H9 (cell line): ENCODE measurements around the gene FRAS1. TPM values are rescaled to one million over a fixed set of nuclear protein-coding genes. Genes with fewer than 3 reads are reported as not detected.

ENCODE experiments used
- DNase-seq: peaks from one replicate; pipeline ENCODE4 v3.0.0-alpha.2; 2017
- H2AFZ ChIP-seq: one replicate; pipeline ENCODE4 v1.6.1; 2013; ENCODE audit warnings: mild to moderate bottlenecking, low read length, control low read depth, moderate library complexity
- H2AK5ac ChIP-seq: 2 replicates; pipeline ENCODE4 v1.6.1; 2013; ENCODE audit warnings: low read length, control low read depth, mixed read lengths; ENCODE audit not compliant: insufficient read length
- H2BK120ac ChIP-seq: one replicate; pipeline ENCODE4 v1.6.1; 2013; ENCODE audit warnings: low read depth, mild to moderate bottlenecking, low read length, control low read depth, inconsistent platforms; ENCODE audit not compliant: poor library complexity, severe bottlenecking
- H2BK12ac ChIP-seq: 2 replicates; pipeline ENCODE4 v1.6.1; 2013; ENCODE audit warnings: low read length, control low read depth, mixed read lengths, low read depth; ENCODE audit not compliant: insufficient read length
- H2BK15ac ChIP-seq: 2 replicates; pipeline ENCODE4 v1.6.1; 2013; ENCODE audit warnings: low read depth, low read length, control low read depth
- H2BK20ac ChIP-seq: one replicate; pipeline ENCODE4 v1.6.1; 2013; ENCODE audit warnings: low read depth, mild to moderate bottlenecking, low read length, control low read depth, inconsistent platforms; ENCODE audit not compliant: poor library complexity, severe bottlenecking
- H2BK5ac ChIP-seq: 2 replicates; pipeline ENCODE4 v1.6.1; 2013; ENCODE audit warnings: low read length, control low read depth, mixed read lengths; ENCODE audit not compliant: insufficient read length
- H3K14ac ChIP-seq: 2 replicates; pipeline ENCODE4 v1.6.1; 2013; ENCODE audit warnings: low read length, control low read depth; ENCODE audit not compliant: insufficient read depth
- H3K18ac ChIP-seq: 2 replicates; pipeline ENCODE4 v1.6.1; 2013; ENCODE audit warnings: low read depth, mild to moderate bottlenecking, mixed read lengths, low read length, control low read depth; ENCODE audit not compliant: insufficient read length
- H3K23ac ChIP-seq: 2 replicates; pipeline ENCODE4 v1.6.1; 2013; ENCODE audit warnings: low read length, control low read depth, mixed read lengths, low read depth; ENCODE audit not compliant: insufficient read length
- H3K23me2 ChIP-seq: 2 replicates; pipeline ENCODE4 v1.6.1; 2013; ENCODE audit warnings: low read depth, mild to moderate bottlenecking, mixed read lengths, low read length, control low read depth; ENCODE audit not compliant: insufficient read length, poor library complexity, severe bottlenecking
- H3K27ac ChIP-seq: 2 replicates; pipeline ENCODE4 v1.5.1; 2013; ENCODE audit warnings: low read length, control low read depth, mixed read lengths, low read depth; ENCODE audit not compliant: insufficient read length
- H3K27me3 ChIP-seq: 2 replicates; pipeline ENCODE4 v1.6.1; 2013; ENCODE audit warnings: low read length, control low read depth, inconsistent platforms; ENCODE audit not compliant: insufficient read depth
- H3K4ac ChIP-seq: 2 replicates; pipeline ENCODE4 v1.6.1; 2013; ENCODE audit warnings: low read depth, mild to moderate bottlenecking, control low read depth, inconsistent platforms, low read length, moderate library complexity
- H3K4me1 ChIP-seq: 2 replicates; pipeline ENCODE4 v1.6.1; 2013; ENCODE audit warnings: low read length, control low read depth, inconsistent platforms; ENCODE audit not compliant: insufficient read depth
- H3K4me2 ChIP-seq: 2 replicates; pipeline ENCODE4 v1.6.1; 2013; ENCODE audit warnings: low read length, control low read depth, mixed read lengths; ENCODE audit not compliant: insufficient read length, insufficient read depth
- H3K56ac ChIP-seq: 2 replicates; pipeline ENCODE4 v1.6.1; 2013; ENCODE audit warnings: low read depth, mild to moderate bottlenecking, mixed read lengths, low read length, control low read depth; ENCODE audit not compliant: insufficient read length
- H3K79me1 ChIP-seq: 2 replicates; pipeline ENCODE4 v1.6.1; 2013; ENCODE audit warnings: low read depth, mild to moderate bottlenecking, moderate library complexity, low read length, control low read depth, inconsistent platforms; ENCODE audit not compliant: insufficient read depth, poor library complexity, severe bottlenecking
- H3K79me2 ChIP-seq: 2 replicates; pipeline ENCODE4 v1.6.1; 2013; ENCODE audit warnings: low read length, control low read depth, inconsistent platforms; ENCODE audit not compliant: insufficient read depth
- H3K9ac ChIP-seq: 2 replicates; pipeline ENCODE4 v1.6.1; 2013; ENCODE audit warnings: low read length, control low read depth, mixed read lengths; ENCODE audit not compliant: insufficient read length; ENCODE audit errors: extremely low read depth
- H3K9me3 ChIP-seq: one replicate; pipeline ENCODE4 v1.6.1; 2013; ENCODE audit warnings: low read depth, low read length, inconsistent platforms; ENCODE audit not compliant: control insufficient read depth
- H3T11ph ChIP-seq: one replicate; pipeline ENCODE4 v1.6.1; 2013; ENCODE audit warnings: mild to moderate bottlenecking, low read length, control low read depth, inconsistent platforms
- H4K20me1 ChIP-seq: one replicate; pipeline ENCODE4 v1.6.1; 2013; ENCODE audit not compliant: control insufficient read depth, insufficient read length, insufficient read depth
- H4K5ac ChIP-seq: 2 replicates; pipeline ENCODE4 v1.6.1; 2013; ENCODE audit warnings: low read depth, mild to moderate bottlenecking, mixed read lengths, low read length, control low read depth; ENCODE audit not compliant: insufficient read length
- H4K8ac ChIP-seq: replicated peaks from 2 replicates; pipeline ENCODE4 v1.6.1; 2013; ENCODE audit warnings: low read length, control low read depth, mixed read lengths, low read depth; ENCODE audit not compliant: insufficient read length
- H4K91ac ChIP-seq: 2 replicates; pipeline ENCODE4 v1.6.1; 2013; ENCODE audit warnings: low read depth, mild to moderate bottlenecking, moderate library complexity, mixed read lengths, low read length, control low read depth; ENCODE audit not compliant: insufficient read length
- H3K27ac Mint-ChIP-seq, 3 experiments: 2 replicates in 2 of 3; 3 replicates in 1 of 3; pipeline ENCODE4 v1.8.0; 2020 to 2021; ENCODE audit warnings: mixed read lengths in 3 of 3, mild to moderate bottlenecking in 1 of 3, moderate library complexity in 1 of 3
- H3K27me3 Mint-ChIP-seq: 2 replicates; pipeline ENCODE4 v1.8.0; 2021; ENCODE audit warnings: low read depth, mild to moderate bottlenecking, moderate library complexity, mixed read lengths
- H3K36me3 Mint-ChIP-seq, 3 experiments: 2 replicates in 2 of 3; 3 replicates in 1 of 3; pipeline ENCODE4 v1.8.0; 2020 to 2021; ENCODE audit warnings: low read depth in 3 of 3, mixed read lengths in 3 of 3; ENCODE audit not compliant: insufficient read depth in 1 of 3
- H3K4me1 Mint-ChIP-seq, 2 experiments: 2 replicates each; pipeline ENCODE4 v1.8.0; 2020; ENCODE audit warnings: mixed read lengths in 2 of 2
- H3K4me3 Mint-ChIP-seq, 2 experiments: 2 replicates in 1 of 2; 3 replicates in 1 of 2; pipeline ENCODE4 v1.8.0; 2020 to 2021; ENCODE audit warnings: mild to moderate bottlenecking in 2 of 2, mixed read lengths in 2 of 2, moderate library complexity in 1 of 2
- H3K9me3 Mint-ChIP-seq, 2 experiments: 2 replicates in 1 of 2; 3 replicates in 1 of 2; pipeline ENCODE4 v1.8.0; 2020; ENCODE audit warnings: mild to moderate bottlenecking in 2 of 2, mixed read lengths in 2 of 2, moderate library complexity in 1 of 2
- total RNA-seq: library from RNA; stranded (reverse); gene quantifications from 2 replicates; pipeline ENCODE4 v1.2.1, GENCODE V29; 2021
- TF ChIP-seq, protein P1 (sequence below): fragments of 200-600 bp; sonication (generic); conservative IDR thresholded peaks from 3 replicates; pipeline ENCODE4 v1.8.0; 2021; ENCODE audit warnings: antibody characterized with exemption, mild to moderate bottlenecking

FRAS1 gene
- total RNA-seq, 1 experiment from 2014 or later = 58.5 TPM

DNA sequence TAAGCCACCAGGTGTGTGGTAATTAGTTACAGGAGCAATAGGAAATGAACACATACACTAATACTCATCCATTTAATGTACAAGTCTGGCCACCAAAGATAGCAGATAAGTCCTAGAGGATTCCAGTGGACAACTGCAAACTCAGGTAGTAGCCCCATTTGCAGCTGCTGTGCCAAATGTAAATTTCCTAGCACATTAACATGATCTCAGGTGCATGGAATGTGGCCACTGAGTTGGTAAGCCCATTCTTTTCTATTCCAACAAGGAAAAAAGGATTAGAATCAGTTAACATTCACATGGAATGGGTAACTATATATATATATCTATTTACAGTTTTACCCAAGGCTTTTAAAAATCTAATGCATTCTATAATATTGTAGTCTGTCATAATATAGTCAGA, 23.3 kb upstream of the FRAS1 start:
- H2BK20ac ChIP-seq = no peak overlapping the region
- TF ChIP-seq, protein P1, sequence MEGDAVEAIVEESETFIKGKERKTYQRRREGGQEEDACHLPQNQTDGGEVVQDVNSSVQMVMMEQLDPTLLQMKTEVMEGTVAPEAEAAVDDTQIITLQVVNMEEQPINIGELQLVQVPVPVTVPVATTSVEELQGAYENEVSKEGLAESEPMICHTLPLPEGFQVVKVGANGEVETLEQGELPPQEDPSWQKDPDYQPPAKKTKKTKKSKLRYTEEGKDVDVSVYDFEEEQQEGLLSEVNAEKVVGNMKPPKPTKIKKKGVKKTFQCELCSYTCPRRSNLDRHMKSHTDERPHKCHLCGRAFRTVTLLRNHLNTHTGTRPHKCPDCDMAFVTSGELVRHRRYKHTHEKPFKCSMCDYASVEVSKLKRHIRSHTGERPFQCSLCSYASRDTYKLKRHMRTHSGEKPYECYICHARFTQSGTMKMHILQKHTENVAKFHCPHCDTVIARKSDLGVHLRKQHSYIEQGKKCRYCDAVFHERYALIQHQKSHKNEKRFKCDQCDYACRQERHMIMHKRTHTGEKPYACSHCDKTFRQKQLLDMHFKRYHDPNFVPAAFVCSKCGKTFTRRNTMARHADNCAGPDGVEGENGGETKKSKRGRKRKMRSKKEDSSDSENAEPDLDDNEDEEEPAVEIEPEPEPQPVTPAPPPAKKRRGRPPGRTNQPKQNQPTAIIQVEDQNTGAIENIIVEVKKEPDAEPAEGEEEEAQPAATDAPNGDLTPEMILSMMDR = no peak
- 0 out of 2 replicates have a peak, but pooled peaks cover 2% of the 10 kb centered on the region for H3K4me1 ChIP-seq
- H2BK120ac ChIP-seq = no peak overlapping the region
- H2BK15ac ChIP-seq = no peak overlapping the region
- no peak overlapping the region for H3K4me2 ChIP-seq
- Mint-ChIP-seq H3K9me3 (peaks cover 0 to 2% of the 10 kb centered on the region in 2 experiments; a peak in 2 of 5 replicates), H3K27me3 (no peaks in the 10 kb centered on the region), H3K4me1 (peaks cover 7 to 22% of the 10 kb centered on the region in 2 experiments), H3K27ac (no peak overlapping the region), H3K36me3 (peaks cover 0 to 3% (median 0%) of the 10 kb centered on the region in 3 experiments; a peak in 2 of 7 replicates), H3K4me3 (no peak overlapping the region)
- H3K14ac ChIP-seq = no peak overlapping the region
- H3K56ac ChIP-seq = no peak overlapping the region
- no peak overlapping the region for H2AK5ac ChIP-seq
- no peaks in the 10 kb centered on the region for H3K79me2 ChIP-seq
- H3K4ac ChIP-seq = no peak overlapping the region
- no peaks in the 10 kb centered on the region for H3K27me3 ChIP-seq
- H2BK12ac ChIP-seq = no peak overlapping the region
- DNase-seq = no peak
- H3K9me3 ChIP-seq = no peaks in the 10 kb centered on the region
- H3K9ac ChIP-seq = no peak overlapping the region
- no peaks in the 10 kb centered on the region for H4K20me1 ChIP-seq
- no peak overlapping the region for H3K27ac ChIP-seq
- H4K91ac ChIP-seq = no peak overlapping the region
- no peak overlapping the region for H2BK5ac ChIP-seq
- H2AFZ ChIP-seq = no peak overlapping the region
- no peak overlapping the region for H4K5ac ChIP-seq
- H3K18ac ChIP-seq = no peak overlapping the region
- no peaks in the 10 kb centered on the region for H3K23me2 ChIP-seq
- no peaks in the 10 kb centered on the region for H3K79me1 ChIP-seq
- no peak overlapping the region for H4K8ac ChIP-seq
- H3T11ph ChIP-seq = no peak overlapping the region
- H3K23ac ChIP-seq = no peak overlapping the region
